Kidney (tissue), 14 donors: ENCODE measurements around the gene TMEM204. TPM values are rescaled to one million over a fixed set of nuclear protein-coding genes. Genes with fewer than 3 reads are reported as not detected.

Experiments used
- DNase-seq, 5 donors: peaks; one replicate each; pipeline ENCODE4 v3.0.0-alpha.2; 2013 to 2020
- FAIRE-seq: peaks from 2 replicates; lab custom pipeline; 2012; peaks lifted over from hg19 to GRCh38; lab: Jason Lieb, UNC
- H3K27ac ChIP-seq, 2 donors: one replicate each; pipeline ENCODE4 v1.7.0; 2013; ENCODE audit warnings: low read depth in 2 of 2, low read length in 2 of 2, inconsistent platforms in 1 of 2
- H3K27me3 ChIP-seq: one replicate; pipeline ENCODE4 v1.7.1; 2013; ENCODE audit warnings: low read length, inconsistent platforms; ENCODE audit not compliant: control insufficient read depth, insufficient read depth
- H3K36me3 ChIP-seq, 3 donors: one replicate each; pipeline versions ENCODE4 v1.7.0 to v1.7.1; 2013; ENCODE audit warnings: low read length in 3 of 3, control low read depth in 1 of 3, inconsistent platforms in 1 of 3; ENCODE audit not compliant: insufficient read depth in 3 of 3, control insufficient read depth in 2 of 3
- H3K4me1 ChIP-seq, 3 donors: one replicate each; pipeline versions ENCODE4 v1.7.0 to v1.7.1; 2013; ENCODE audit warnings: low read length in 3 of 3, inconsistent platforms in 1 of 3, low read depth in 1 of 3; ENCODE audit not compliant: control insufficient read depth in 2 of 3, insufficient read depth in 2 of 3
- H3K4me3 ChIP-seq, 3 donors: one replicate each; pipeline versions ENCODE4 v1.7.0 to v1.8.1; 2013; ENCODE audit warnings: low read length in 3 of 3, control low read depth in 1 of 3, inconsistent platforms in 1 of 3
- H3K9ac ChIP-seq, 3 donors: one replicate each; pipeline versions ENCODE4 v1.7.0 to v1.7.1; 2013; ENCODE audit warnings: low read length in 3 of 3, control low read depth in 1 of 3, inconsistent platforms in 1 of 3
- H3K9me3 ChIP-seq, 3 donors: one replicate each; pipeline versions ENCODE4 v1.7.0 to v1.7.1; 2013; ENCODE audit warnings: low read length in 3 of 3, control low read depth in 1 of 3, inconsistent platforms in 1 of 3; ENCODE audit not compliant: control insufficient read depth in 2 of 3, insufficient read depth in 1 of 3
- CTCF ChIP-seq: IDR thresholded peaks from 3 replicates; pipeline ENCODE4 v1.5.1; 2012; ENCODE audit warnings: mild to moderate bottlenecking, moderate library complexity, borderline replicate concordance; ENCODE audit not compliant: insufficient read depth; ENCODE audit errors: extremely low read depth
- intact Hi-C: fragments of 100-400 bp; cut with DNase I; formaldehyde crosslinking; loops from one replicate; pipeline ENCODE4 v1.11.1; 2022
- polyA plus RNA-seq: library from polyadenylated mRNA; stranded (reverse); fragments of 350-450 nt; fragmentation: Illumina TruSeq; extraction: RNeasy Lipid Tissue Mini Kit (QIAGEN cat#74804); gene quantifications from one replicate; pipeline ENCODE4 v1.2.3, GENCODE V29; 2014; ENCODE audit warnings: low read depth, low replicate concordance; ENCODE audit not compliant: insufficient read depth
- total RNA-seq: library from RNA; stranded (reverse); fragmentation: NEBNext Ultra II Directional; extraction: Animal tissue kit (Norgen Biotek cat#: 25700); gene quantifications from one replicate; pipeline ENCODE4 v1.2.1, GENCODE V29; 2021
- donor health status: control.
- donor health status: control.
- donor health status: control.
- donor health status: control.
- donor health status: control.
- donor health status: DM: yes; HTN: yes; CAD: no.
- donor health status: Normal renal cell carcinoma (clear cell type).

Gene TMEM204
- total and polyA plus RNA-seq, 2 donors from 2014 or later: 40.9 to 49.5 TPM

GRCh38 chr16:1520461-1520860, 13.0 kb upstream of the TMEM204 start:
- no peak for TF ChIP-seq CTCF
- FAIRE-seq: no peak
- no peak overlapping the region for H3K27ac ChIP-seq
- no peaks in the 10 kb centered on the region for H3K27me3 ChIP-seq
- H3K9ac ChIP-seq: no peak overlapping the region
- intact Hi-C loops: no loop called here
- no peak overlapping the region for H3K4me3 ChIP-seq
- no peaks in the 10 kb centered on the region for H3K4me1 ChIP-seq
- no peaks in the 10 kb centered on the region for H3K9me3 ChIP-seq
- H3K36me3 ChIP-seq: peaks cover 0 to 3% (median 0%) of the 10 kb centered on the region in 3 donors
- DNase-seq: no peak

DNA sequence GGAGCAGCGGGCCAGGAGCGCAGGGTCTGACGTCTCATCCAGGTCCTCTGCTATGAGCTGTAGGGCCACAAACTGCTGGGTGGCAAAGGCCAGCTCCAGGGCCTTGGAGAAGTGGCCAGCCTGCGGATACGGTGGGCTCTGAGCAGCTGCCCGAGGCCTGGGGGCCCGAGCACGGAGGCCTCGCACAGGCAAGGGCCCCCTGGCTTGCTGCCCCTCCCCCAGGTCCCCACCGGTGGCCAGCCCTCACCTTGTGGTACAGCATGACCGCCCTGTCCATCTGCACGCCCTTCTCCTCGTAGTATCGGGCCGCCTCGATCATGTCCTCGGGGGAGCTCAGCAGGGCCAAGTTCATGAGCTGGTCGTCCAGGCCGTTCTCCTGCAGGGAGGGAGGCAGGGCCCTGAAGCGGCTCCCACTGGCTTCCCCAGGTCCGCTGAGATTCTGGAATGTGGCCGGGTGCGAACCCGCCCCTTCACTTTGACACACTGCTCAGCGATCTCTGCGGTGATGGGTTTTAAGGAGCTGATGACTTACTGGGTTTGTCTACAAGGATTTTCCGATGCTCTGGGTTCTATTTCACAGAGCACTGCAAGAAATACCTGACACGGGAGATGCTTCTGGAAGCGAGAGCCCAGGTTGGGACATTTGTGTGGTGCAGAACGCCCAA, 9.8 kb upstream of the TMEM204 start:
- TF ChIP-seq CTCF: no peak
- Histone ChIP-seq H3K9me3 (no peaks in the 10 kb centered on the region), H3K9ac (no peak overlapping the region), H3K27ac (no peak overlapping the region), H3K36me3 (peaks cover 0 to 3% (median 0%) of the 10 kb centered on the region in 3 donors), H3K27me3 (no peaks in the 10 kb centered on the region), H3K4me1 (peaks cover 0 to 10% (median 0%) of the 10 kb centered on the region in 3 donors), H3K4me3 (no peak overlapping the region)
- intact Hi-C loops: no loop called here
- FAIRE-seq (no peak), DNase-seq (no peak)

DNA sequence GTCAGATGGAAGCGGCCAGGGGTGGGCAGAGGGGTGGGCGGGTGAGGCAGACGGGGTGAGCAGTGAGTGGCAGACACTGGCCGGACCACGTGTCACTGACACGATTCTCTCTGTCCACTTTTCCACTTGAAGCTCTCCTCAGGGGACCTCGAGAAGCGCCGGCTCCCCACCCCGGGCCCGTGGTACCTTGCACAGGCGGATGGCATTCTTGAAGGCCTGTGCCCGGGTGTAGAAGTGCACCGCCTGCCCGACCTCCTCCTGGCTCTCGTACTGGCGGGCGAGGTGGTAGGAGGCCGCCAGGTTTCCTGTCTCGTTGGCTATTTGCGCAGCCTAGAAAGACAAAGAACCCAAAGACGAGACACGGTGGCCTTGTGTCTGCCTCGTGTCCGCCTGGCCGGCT, 9.1 kb upstream of the TMEM204 start:
- Histone ChIP-seq H3K27ac (no peak overlapping the region), H3K4me3 (no peak overlapping the region), H3K36me3 (peaks cover 0 to 3% (median 0%) of the 10 kb centered on the region in 3 donors), H3K4me1 (peaks cover 0 to 12% (median 0%) of the 10 kb centered on the region in 3 donors), H3K9ac (no peak overlapping the region), H3K27me3 (no peaks in the 10 kb centered on the region), H3K9me3 (no peaks in the 10 kb centered on the region)
- no peak for DNase-seq
- FAIRE-seq: no peak
- TF ChIP-seq CTCF: no peak
- intact Hi-C loops: no loop called here
